ENCODE measurements around the gene GRIA4. TPM values are rescaled to one million over a fixed set of nuclear protein-coding genes. Genes with fewer than 3 reads are reported as not detected.

GRIA4 gene
- total RNA-seq, 4 donors from 2014 or later: 37.2 TPM; not detected in 3

DNA sequence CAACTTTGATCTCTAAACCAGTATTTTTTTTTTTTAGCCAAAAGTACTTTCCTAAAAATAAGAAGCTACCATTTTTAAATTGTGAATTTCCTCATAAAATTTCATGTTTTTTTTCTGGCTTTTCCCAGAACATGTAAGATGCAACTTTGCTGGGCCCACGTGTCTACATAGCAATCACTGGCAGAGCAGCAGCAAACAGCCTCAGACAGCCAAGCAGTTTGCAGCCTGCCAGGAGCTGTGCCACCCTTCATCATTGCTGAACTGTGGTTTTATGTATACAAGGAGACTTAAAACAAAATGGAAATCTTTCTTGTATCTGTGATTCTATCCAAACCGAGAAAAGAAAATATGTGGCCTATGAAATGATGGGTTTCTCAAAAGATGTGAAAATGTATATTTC lies 110.2 kb downstream of the GRIA4 start:
- no peaks in the 10 kb centered on the region for H3K9me3 ChIP-seq
- H3K27ac ChIP-seq: no peak overlapping the region
- H3K27me3 ChIP-seq: no peaks in the 10 kb centered on the region
- H3K4me3 ChIP-seq: no peak overlapping the region
- H3K36me3 ChIP-seq: no peaks in the 10 kb centered on the region
- intact Hi-C loops (cut with DNase I; ENCODE audit: low total_unique reads): no loop called here
- TF ChIP-seq, protein P1, sequence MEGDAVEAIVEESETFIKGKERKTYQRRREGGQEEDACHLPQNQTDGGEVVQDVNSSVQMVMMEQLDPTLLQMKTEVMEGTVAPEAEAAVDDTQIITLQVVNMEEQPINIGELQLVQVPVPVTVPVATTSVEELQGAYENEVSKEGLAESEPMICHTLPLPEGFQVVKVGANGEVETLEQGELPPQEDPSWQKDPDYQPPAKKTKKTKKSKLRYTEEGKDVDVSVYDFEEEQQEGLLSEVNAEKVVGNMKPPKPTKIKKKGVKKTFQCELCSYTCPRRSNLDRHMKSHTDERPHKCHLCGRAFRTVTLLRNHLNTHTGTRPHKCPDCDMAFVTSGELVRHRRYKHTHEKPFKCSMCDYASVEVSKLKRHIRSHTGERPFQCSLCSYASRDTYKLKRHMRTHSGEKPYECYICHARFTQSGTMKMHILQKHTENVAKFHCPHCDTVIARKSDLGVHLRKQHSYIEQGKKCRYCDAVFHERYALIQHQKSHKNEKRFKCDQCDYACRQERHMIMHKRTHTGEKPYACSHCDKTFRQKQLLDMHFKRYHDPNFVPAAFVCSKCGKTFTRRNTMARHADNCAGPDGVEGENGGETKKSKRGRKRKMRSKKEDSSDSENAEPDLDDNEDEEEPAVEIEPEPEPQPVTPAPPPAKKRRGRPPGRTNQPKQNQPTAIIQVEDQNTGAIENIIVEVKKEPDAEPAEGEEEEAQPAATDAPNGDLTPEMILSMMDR (IDR thresholded peaks at IDR 0.05): no peak
- TF ChIP-seq POLR2A (IDR thresholded peaks at IDR 0.05): no peak
- H3K4me1 ChIP-seq: no peaks in the 10 kb centered on the region
- no peak for DNase-seq

DNA sequence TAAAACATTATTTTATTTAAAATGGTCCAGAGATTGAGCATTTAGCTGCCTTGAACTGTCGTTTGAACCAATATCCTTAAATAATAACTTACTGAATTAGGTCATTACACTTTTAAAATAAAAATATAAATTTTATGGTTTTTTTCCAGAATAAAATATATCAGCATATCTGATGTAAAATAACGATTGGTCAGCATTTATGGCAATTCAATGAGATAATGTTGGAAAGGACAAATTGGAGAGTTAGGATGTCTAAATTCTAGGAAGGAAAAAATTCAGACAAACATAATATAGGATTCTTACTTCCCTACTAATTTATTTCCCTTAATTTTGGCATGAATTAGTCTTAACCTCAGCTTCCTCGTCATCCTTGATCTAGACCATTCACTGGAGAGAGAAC lies 113.4 kb downstream of the GRIA4 start:
- DNase-seq: no peak

DNA sequence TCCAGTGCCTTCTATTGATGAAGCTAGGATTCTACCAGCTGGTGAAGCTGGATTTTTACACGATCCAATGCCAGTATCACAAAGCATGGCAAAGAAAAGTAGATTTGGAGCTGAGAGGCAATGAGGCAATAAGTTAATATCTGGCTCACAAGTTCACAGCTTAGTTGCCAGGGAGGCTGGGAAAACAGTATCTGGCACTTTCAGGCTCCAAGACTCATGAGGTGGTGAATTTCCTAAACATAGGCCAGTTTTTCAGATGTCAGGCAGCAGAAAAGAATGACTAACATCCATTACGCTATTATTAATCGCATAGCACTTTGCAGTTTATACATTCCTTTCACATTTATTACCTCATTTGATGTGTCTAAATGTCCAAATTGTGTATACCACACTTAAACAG lies 122.7 kb downstream of the GRIA4 start:
- Histone ChIP-seq H3K27me3 (no peaks in the 10 kb centered on the region), H3K9me3 (no peaks in the 10 kb centered on the region), H3K4me3 (no peak overlapping the region), H3K36me3 (no peaks in the 10 kb centered on the region), H3K27ac (no peak overlapping the region), H3K4me1 (no peaks in the 10 kb centered on the region)
- intact Hi-C loops (cut with DNase I; ENCODE audit: low total_unique reads): no loop called here
- TF ChIP-seq, protein P1 (IDR thresholded peaks at IDR 0.05): no peak
- DNase-seq: no peak

More for the DNA sequence above, 113.4 kb downstream of the GRIA4 start:
- TF ChIP-seq, protein P1 (IDR thresholded peaks at IDR 0.05): no peak
- no peak for TF ChIP-seq POLR2A (IDR thresholded peaks at IDR 0.05)
- Histone ChIP-seq H3K27me3 (no peaks in the 10 kb centered on the region), H3K27ac (no peak overlapping the region), H3K4me1 (no peaks in the 10 kb centered on the region), H3K4me3 (no peak overlapping the region), H3K36me3 (no peaks in the 10 kb centered on the region), H3K9me3 (no peaks in the 10 kb centered on the region)
- intact Hi-C loops (cut with DNase I; ENCODE audit: low total_unique reads): no loop called here

DNA sequence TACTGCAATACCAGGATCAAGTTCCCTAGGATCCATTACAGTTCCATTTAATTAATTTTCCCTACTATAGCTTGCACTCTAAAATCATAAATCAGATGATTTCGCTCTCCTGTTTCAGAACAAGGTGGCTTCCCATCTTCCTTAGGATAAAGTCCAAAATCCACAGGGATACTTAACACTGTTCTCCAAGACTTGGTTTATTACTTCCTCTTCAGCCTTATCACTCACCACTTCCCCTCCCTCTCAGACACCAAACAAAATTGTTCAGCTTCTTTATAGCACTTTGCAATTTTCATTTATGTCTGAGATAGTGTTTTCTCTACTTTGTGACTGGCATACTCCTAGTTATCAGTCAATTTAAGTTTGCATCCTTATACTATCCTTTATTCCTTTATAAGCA lies 124.6 kb downstream of the GRIA4 start:
- H3K4me1 ChIP-seq: no peaks in the 10 kb centered on the region
- no peak overlapping the region for H3K27ac ChIP-seq
- H3K36me3 ChIP-seq: no peaks in the 10 kb centered on the region
- H3K27me3 ChIP-seq: no peaks in the 10 kb centered on the region
- no peak for DNase-seq
- H3K4me3 ChIP-seq: no peak overlapping the region
- intact Hi-C loops (cut with DNase I; ENCODE audit: low total_unique reads): no loop called here
- H3K9me3 ChIP-seq: no peaks in the 10 kb centered on the region
- TF ChIP-seq POLR2A (IDR thresholded peaks at IDR 0.05): no peak
- TF ChIP-seq, protein P1 (IDR thresholded peaks at IDR 0.05): no peak

DNA sequence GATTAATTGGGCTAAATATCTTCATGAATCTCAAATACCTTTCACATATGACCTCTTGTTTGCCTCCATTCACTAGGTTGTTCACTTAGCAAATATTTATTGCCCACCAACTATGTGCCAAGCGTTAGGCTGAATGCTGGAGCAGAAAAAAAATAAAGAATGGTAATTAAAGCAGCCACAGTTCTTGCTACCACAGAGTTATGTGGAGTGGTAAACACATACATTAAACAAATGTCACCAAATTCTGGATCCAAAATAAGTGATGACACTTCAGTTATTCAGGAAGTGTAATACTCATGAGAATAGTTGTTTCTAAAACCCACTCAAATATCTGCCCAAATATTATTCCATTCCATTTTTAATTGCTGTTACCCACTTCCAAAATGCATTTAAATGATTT lies 128.4 kb downstream of the GRIA4 start:
- no peak overlapping the region for H3K27ac ChIP-seq
- H3K4me3 ChIP-seq: no peak overlapping the region
- H3K4me1 ChIP-seq: no peaks in the 10 kb centered on the region
- H3K27me3 ChIP-seq: no peaks in the 10 kb centered on the region
- intact Hi-C loops (cut with DNase I; ENCODE audit: low total_unique reads): no loop called here
- H3K36me3 ChIP-seq: no peaks in the 10 kb centered on the region
- DNase-seq: no peak
- no peaks in the 10 kb centered on the region for H3K9me3 ChIP-seq
- TF ChIP-seq POLR2A (IDR thresholded peaks at IDR 0.05): no peak
- TF ChIP-seq, protein P1 (IDR thresholded peaks at IDR 0.05): no peak

Data from uterus (tissue), 4 donors.